K562 (cell line): ENCODE data around the gene HEATR9. TPM values are rescaled to one million over a fixed set of nuclear protein-coding genes. Genes with fewer than 3 reads are reported as not detected.

Experiments
- ARID2 ChIP-seq: fragments of 450-650 bp; IDR thresholded peaks from 2 replicates; pipeline ENCODE4 v1.6.1; 2017; ENCODE audit warnings: antibody characterized with exemption, mild to moderate bottlenecking
- CHD1 ChIP-seq: fragments of 200-600 bp; sonication (generic); IDR thresholded peaks from one replicate; pipeline ENCODE4 v1.6.1; 2012; ENCODE audit warnings: mild to moderate bottlenecking, moderate library complexity, low read length, inconsistent platforms
- CREB1 ChIP-seq, 2 experiments: sonication (generic) in 1 of 2; formaldehyde crosslinking in 1 of 2; IDR thresholded peaks; 2 replicates each; pipeline versions ENCODE4 v1.6.1 to v1.8.0; 2012 to 2022; ENCODE audit warnings: inconsistent platforms in 1 of 2, mild to moderate bottlenecking in 1 of 2, missing genetic modification reagents in 1 of 2, moderate library complexity in 1 of 2
- FOXK2 ChIP-seq, 2 experiments: fragments of 450-650 bp; IDR thresholded peaks in 1 of 2; conservative IDR thresholded peaks in 1 of 2; 2 replicates each; pipeline ENCODE4 v1.6.1; 2016; ENCODE audit warnings: low read depth in 2 of 2, mild to moderate bottlenecking in 1 of 2
- GTF2E2 ChIP-seq: fragments of 200-800 bp; sonication (Bioruptor generic); IDR thresholded peaks from 2 replicates; pipeline ENCODE4 v1.6.1; 2016; ENCODE audit warnings: missing genetic modification characterization, missing compliant biosample characterization
- HLTF ChIP-seq: fragments of 450-650 bp; IDR thresholded peaks from 2 replicates; pipeline ENCODE4 v1.6.1; 2016
- JUNB ChIP-seq: fragments of 450-650 bp; formaldehyde crosslinking; conservative IDR thresholded peaks from 2 replicates; pipeline ENCODE4 v1.4.0; 2020; ENCODE audit warnings: mild to moderate bottlenecking
- KLF13 ChIP-seq: fragments of 450-650 bp; IDR thresholded peaks from 2 replicates; pipeline ENCODE4 v1.6.1; 2016; ENCODE audit warnings: missing genetic modification characterization, low read depth, mild to moderate bottlenecking, missing compliant biosample characterization, moderate library complexity, borderline replicate concordance
- MECOM ChIP-seq: fragments of 250-450 bp; sonication (Bioruptor Pico); IDR thresholded peaks from 2 replicates; pipeline ENCODE4 v1.8.0; 2022; ENCODE audit warnings: inconsistent platforms
- PHF20 ChIP-seq: fragments of 450-650 bp; IDR thresholded peaks from 2 replicates; pipeline ENCODE4 v1.6.1; 2018; ENCODE audit not compliant: partially characterized antibody
- POLR2AphosphoS5 ChIP-seq: IDR thresholded peaks from 2 replicates; pipeline ENCODE4 v1.6.1; 2011; ENCODE audit warnings: mild to moderate bottlenecking, low read depth, low read length, moderate library complexity; ENCODE audit not compliant: control insufficient read depth, insufficient read depth
- RBM25 ChIP-seq: fragments of 200-400 bp; formaldehyde crosslinking; IDR thresholded peaks from 2 replicates; pipeline ENCODE4 v1.6.1; 2018; ENCODE audit warnings: low read length, low read depth, moderate library complexity; ENCODE audit not compliant: severe bottlenecking
- RFX7 ChIP-seq: fragments of 250-450 bp; sonication (Bioruptor Pico); IDR thresholded peaks from 2 replicates; pipeline ENCODE4 v1.5.1; 2021; ENCODE audit warnings: mild to moderate bottlenecking
- SMAD1 ChIP-seq: fragments of 150-350 bp; IDR thresholded peaks from 2 replicates; pipeline ENCODE4 v1.6.1; 2014; ENCODE audit warnings: low read length, low read depth; ENCODE audit not compliant: partially characterized antibody
- TCFL5 ChIP-seq: fragments of 250-450 bp; sonication (Bioruptor Pico); conservative IDR thresholded peaks from 2 replicates; pipeline ENCODE4 v1.6.1; 2021; ENCODE audit warnings: mild to moderate bottlenecking, moderate library complexity, matching md5 sums
- ZBTB17 ChIP-seq: fragments of 450-650 bp; formaldehyde crosslinking; IDR thresholded peaks from 2 replicates; pipeline ENCODE4 v1.4.0; 2020; ENCODE audit warnings: mild to moderate bottlenecking
- ZNF124 ChIP-seq: sonication (generic); formaldehyde crosslinking; IDR thresholded peaks from 2 replicates; pipeline ENCODE4 v1.8.1; 2022; ENCODE audit warnings: missing genetic modification reagents
- ZNF24 ChIP-seq: fragments of 450-650 bp; IDR thresholded peaks from 2 replicates; pipeline ENCODE4 v1.6.1; 2016
- ZNF696 ChIP-seq: fragments of 250-450 bp; sonication (Bioruptor Pico); conservative IDR thresholded peaks from 2 replicates; pipeline ENCODE4 v1.4.0; 2020; ENCODE audit warnings: mild to moderate bottlenecking, moderate library complexity
- polyA plus RNA-seq, 8 experiments: library from polyadenylated mRNA; depleted of rRNA in 4 of 8; stranded (reverse) in 5 of 8; unstranded in 3 of 8; fragments of >200 nt; fragmentation: Nextera tagmentation in 2 of 8; fragmentation: Illumina TruSeq in 1 of 8; extraction: Ambion mirVana in 2 of 8; extraction: Trizol in 1 of 8; gene quantifications; 2 replicates each; pipeline versions ENCODE4 v1.2.1 to v1.2.3, GENCODE V29; 2011 to 2014; ENCODE audit warnings: inconsistent platforms in 1 of 8, missing spikeins in 1 of 8
- total RNA-seq, 7 experiments: library from RNA; depleted of rRNA in 6 of 7; stranded (reverse); fragments of >200 nt in 6 of 7; fragmentation: Illumina TruSeq in 2 of 7; extraction: Trizol in 2 of 7; gene quantifications; 2 replicates each; pipeline versions ENCODE4 v1.2.1 to v1.2.3, GENCODE V29; 2011 to 2021; ENCODE audit warnings: low replicate concordance in 1 of 7
- TF ChIP-seq, protein P1 (sequence below), 2 experiments: fragments of 250-450 bp in 1 of 2; fragments of 450-650 bp in 1 of 2; sonication (Bioruptor Pico) in 1 of 2; IDR thresholded peaks; 2 replicates each; pipeline versions ENCODE4 v1.6.1 to v1.8.0; 2016 to 2021; ENCODE audit warnings: mild to moderate bottlenecking in 2 of 2, moderate library complexity in 2 of 2, missing compliant biosample characterization in 1 of 2, missing genetic modification characterization in 1 of 2
- TF ChIP-seq, protein P2 (sequence below): fragments of 250-450 bp; sonication (Bioruptor Pico); IDR thresholded peaks from 2 replicates; pipeline ENCODE4 v1.8.0; 2022; ENCODE audit warnings: inconsistent platforms
- TF ChIP-seq, protein P3 (sequence below): fragments of 200-400 bp; formaldehyde crosslinking; IDR thresholded peaks from 2 replicates; pipeline ENCODE4 v1.6.1; 2017; ENCODE audit warnings: mild to moderate bottlenecking, low read depth, low read length, moderate library complexity

The HEATR9 gene
- total and polyA plus RNA-seq, 9 of the 15 experiments (the other 6 are each of a cell fraction or from before 2014, with no cell fraction given): not detected

DNA sequence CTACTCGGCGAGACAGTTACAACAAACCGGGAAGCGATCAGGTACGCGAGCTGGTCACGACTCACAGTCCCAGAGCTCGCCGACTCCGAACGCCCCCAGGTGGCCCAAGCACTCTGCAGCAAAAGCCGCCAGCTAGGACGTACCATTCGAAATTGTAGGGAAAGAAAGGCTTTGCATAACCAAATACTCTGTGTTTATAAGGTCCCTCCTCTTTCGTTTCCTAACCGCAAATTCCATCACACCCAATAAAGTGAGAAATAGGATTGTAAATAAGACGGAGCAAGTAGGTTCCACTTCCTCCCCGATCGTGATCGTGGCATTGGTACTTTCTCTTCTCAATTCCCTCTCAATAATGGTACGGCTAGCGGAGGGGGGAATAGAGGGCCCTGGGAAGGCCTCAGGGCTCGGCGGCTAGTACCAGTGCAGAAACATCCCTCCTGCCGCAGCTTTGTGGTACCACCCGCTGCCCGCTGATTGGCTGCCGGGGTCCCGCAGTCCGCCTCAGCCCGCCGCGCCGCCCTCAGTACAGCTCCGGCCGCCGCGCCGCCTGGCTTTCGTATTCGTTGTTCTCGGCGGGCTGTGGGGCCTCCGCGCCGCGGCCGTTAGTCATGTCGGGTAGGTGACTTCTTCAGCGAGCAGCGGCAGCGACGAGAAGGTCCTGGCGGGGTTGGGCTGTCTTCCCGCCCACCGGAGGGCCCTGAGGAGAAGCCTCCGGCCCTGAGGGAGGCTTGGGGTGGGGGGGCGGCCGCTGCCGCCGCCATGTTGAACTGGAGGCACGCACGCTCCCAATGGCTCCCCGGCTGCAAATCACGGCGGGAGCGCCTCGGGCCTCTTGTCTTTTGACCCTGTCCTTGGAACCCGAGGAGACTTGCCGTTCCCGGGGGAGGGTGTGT, 59.5 kb downstream of the HEATR9 start, which contains the start of gene TAF15 (continued):
- peak; percentile 48; the same call in 1 of the 2 replicates for TF ChIP-seq CREB1 (IDR thresholded peaks at IDR 0.05)
- TF ChIP-seq CREB1 (CRISPR knock-in tag; IDR thresholded peaks at IDR 0.05): peak; percentile 35; the same call in 1 of the 2 replicates
- no peak for TF ChIP-seq RFX7 (CRISPR knock-in tag)
- TF ChIP-seq, protein P1, sequence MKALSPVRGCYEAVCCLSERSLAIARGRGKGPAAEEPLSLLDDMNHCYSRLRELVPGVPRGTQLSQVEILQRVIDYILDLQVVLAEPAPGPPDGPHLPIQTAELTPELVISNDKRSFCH (CRISPR knock-in tag; IDR thresholded peaks at IDR 0.05): no peak
- TF ChIP-seq, protein P1 (tag; IDR thresholded peaks at IDR 0.05): no peak
- peak; percentile 45; the same call in 1 of the 2 replicates for TF ChIP-seq JUNB (CRISPR knock-in tag)
- TF ChIP-seq ARID2: no peak
- peak; percentile 91 for TF ChIP-seq GTF2E2
- TF ChIP-seq, protein P2, sequence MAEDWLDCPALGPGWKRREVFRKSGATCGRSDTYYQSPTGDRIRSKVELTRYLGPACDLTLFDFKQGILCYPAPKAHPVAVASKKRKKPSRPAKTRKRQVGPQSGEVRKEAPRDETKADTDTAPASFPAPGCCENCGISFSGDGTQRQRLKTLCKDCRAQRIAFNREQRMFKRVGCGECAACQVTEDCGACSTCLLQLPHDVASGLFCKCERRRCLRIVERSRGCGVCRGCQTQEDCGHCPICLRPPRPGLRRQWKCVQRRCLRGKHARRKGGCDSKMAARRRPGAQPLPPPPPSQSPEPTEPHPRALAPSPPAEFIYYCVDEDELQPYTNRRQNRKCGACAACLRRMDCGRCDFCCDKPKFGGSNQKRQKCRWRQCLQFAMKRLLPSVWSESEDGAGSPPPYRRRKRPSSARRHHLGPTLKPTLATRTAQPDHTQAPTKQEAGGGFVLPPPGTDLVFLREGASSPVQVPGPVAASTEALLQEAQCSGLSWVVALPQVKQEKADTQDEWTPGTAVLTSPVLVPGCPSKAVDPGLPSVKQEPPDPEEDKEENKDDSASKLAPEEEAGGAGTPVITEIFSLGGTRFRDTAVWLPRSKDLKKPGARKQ (CRISPR knock-in tag): no peak
- TF ChIP-seq ZNF124 (CRISPR knock-in tag): no peak
- peak; percentile 65 for TF ChIP-seq PHF20
- peak; percentile 74 for TF ChIP-seq RBM25
- no peak for TF ChIP-seq MECOM (CRISPR knock-in tag)
- no peak for TF ChIP-seq ZNF696 (CRISPR knock-in tag)
- TF ChIP-seq POLR2AphosphoS5: peak; percentile 97
- peak; percentile 30; the same call in 1 of the 2 replicates for TF ChIP-seq ZNF24
- TF ChIP-seq FOXK2 (conservative IDR thresholded peaks at IDR 0.05 in 1 of 2, IDR thresholded peaks at IDR 0.05 in 1 of 2; ENCODE audit: low read depth in 2 of 2): peak; percentile 4 to 100; a peak in 3 of 4 replicates
- TF ChIP-seq ZBTB17 (CRISPR knock-in tag): 0 out of 2 replicates have a peak, but pooled peaks have one; percentile 25
- TF ChIP-seq HLTF: 0 out of 2 replicates have a peak, but pooled peaks have one; percentile 31
- peak; percentile 68 for TF ChIP-seq SMAD1
- TF ChIP-seq, protein P3, sequence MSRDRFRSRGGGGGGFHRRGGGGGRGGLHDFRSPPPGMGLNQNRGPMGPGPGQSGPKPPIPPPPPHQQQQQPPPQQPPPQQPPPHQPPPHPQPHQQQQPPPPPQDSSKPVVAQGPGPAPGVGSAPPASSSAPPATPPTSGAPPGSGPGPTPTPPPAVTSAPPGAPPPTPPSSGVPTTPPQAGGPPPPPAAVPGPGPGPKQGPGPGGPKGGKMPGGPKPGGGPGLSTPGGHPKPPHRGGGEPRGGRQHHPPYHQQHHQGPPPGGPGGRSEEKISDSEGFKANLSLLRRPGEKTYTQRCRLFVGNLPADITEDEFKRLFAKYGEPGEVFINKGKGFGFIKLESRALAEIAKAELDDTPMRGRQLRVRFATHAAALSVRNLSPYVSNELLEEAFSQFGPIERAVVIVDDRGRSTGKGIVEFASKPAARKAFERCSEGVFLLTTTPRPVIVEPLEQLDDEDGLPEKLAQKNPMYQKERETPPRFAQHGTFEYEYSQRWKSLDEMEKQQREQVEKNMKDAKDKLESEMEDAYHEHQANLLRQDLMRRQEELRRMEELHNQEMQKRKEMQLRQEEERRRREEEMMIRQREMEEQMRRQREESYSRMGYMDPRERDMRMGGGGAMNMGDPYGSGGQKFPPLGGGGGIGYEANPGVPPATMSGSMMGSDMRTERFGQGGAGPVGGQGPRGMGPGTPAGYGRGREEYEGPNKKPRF: no peak
- 0 out of 2 replicates have a peak, but pooled peaks have one; percentile 2 for TF ChIP-seq KLF13 (tag)
- TF ChIP-seq CHD1: no peak
- TF ChIP-seq TCFL5 (CRISPR knock-in tag): no peak
